HEK293 (cell line): ENCODE results near the gene RAB1A.

Source experiments
- FEZF1 ChIP-seq: fragments of 450-650 bp; formaldehyde crosslinking; IDR thresholded peaks from 2 replicates; pipeline ENCODE4 v1.5.1; 2016; ENCODE audit warnings: missing biosample characterization, missing genetic modification characterization
- GLI4 ChIP-seq: fragments of 450-650 bp; formaldehyde crosslinking; IDR thresholded peaks from 2 replicates; pipeline ENCODE4 v1.5.1; 2016; ENCODE audit warnings: missing biosample characterization, missing genetic modification characterization
- GLIS2 ChIP-seq: fragments of 450-650 bp; formaldehyde crosslinking; IDR thresholded peaks from 2 replicates; pipeline ENCODE4 v1.5.1; 2016; ENCODE audit warnings: missing biosample characterization, missing genetic modification characterization
- KLF10 ChIP-seq: fragments of 450-650 bp; IDR thresholded peaks from 2 replicates; pipeline ENCODE4 v1.5.1; 2018; ENCODE audit warnings: missing biosample characterization, mild to moderate bottlenecking, missing genetic modification characterization
- OSR2 ChIP-seq: fragments of 450-650 bp; formaldehyde crosslinking; IDR thresholded peaks from 2 replicates; pipeline ENCODE4 v1.5.1; 2016; ENCODE audit warnings: missing biosample characterization, missing genetic modification characterization
- OVOL3 ChIP-seq: fragments of 450-650 bp; formaldehyde crosslinking; IDR thresholded peaks from 2 replicates; pipeline ENCODE4 v1.5.1; 2016; ENCODE audit warnings: missing biosample characterization, missing genetic modification characterization
- SCRT1 ChIP-seq: fragments of 450-650 bp; formaldehyde crosslinking; IDR thresholded peaks from 2 replicates; pipeline ENCODE4 v1.5.1; 2016; ENCODE audit warnings: missing biosample characterization, missing genetic modification characterization, borderline replicate concordance
- SCRT2 ChIP-seq: fragments of 450-650 bp; formaldehyde crosslinking; IDR thresholded peaks from 2 replicates; pipeline ENCODE4 v1.5.1; 2016; ENCODE audit warnings: missing biosample characterization, missing genetic modification characterization
- SP7 ChIP-seq: fragments of 450-650 bp; formaldehyde crosslinking; IDR thresholded peaks from 2 replicates; pipeline ENCODE4 v1.5.1; 2016; ENCODE audit warnings: missing biosample characterization, missing genetic modification characterization
- ZFP41 ChIP-seq: fragments of 450-650 bp; formaldehyde crosslinking; IDR thresholded peaks from 2 replicates; pipeline ENCODE4 v1.5.1; 2016; ENCODE audit warnings: missing biosample characterization, missing genetic modification characterization, borderline replicate concordance
- ZNF121 ChIP-seq: fragments of 450-650 bp; formaldehyde crosslinking; IDR thresholded peaks from 2 replicates; pipeline ENCODE4 v1.5.1; 2016; ENCODE audit warnings: missing biosample characterization, missing genetic modification characterization
- ZNF132 ChIP-seq: fragments of 450-650 bp; formaldehyde crosslinking; IDR thresholded peaks from 2 replicates; pipeline ENCODE4 v1.5.1; 2017; ENCODE audit warnings: missing biosample characterization, missing genetic modification characterization, borderline replicate concordance
- ZNF19 ChIP-seq: fragments of 450-650 bp; formaldehyde crosslinking; IDR thresholded peaks from 2 replicates; pipeline ENCODE4; 2016; ENCODE audit warnings: missing biosample characterization, missing genetic modification characterization, low read depth
- ZNF423 ChIP-seq: fragments of 450-650 bp; formaldehyde crosslinking; IDR thresholded peaks from 2 replicates; pipeline ENCODE4 v1.5.1; 2016; ENCODE audit warnings: missing biosample characterization, missing genetic modification characterization
- ZNF501 ChIP-seq: fragments of 450-650 bp; formaldehyde crosslinking; IDR thresholded peaks from 2 replicates; pipeline ENCODE4 v1.5.1; 2016; ENCODE audit warnings: missing biosample characterization, missing genetic modification characterization
- ZNF510 ChIP-seq: fragments of 450-650 bp; formaldehyde crosslinking; IDR thresholded peaks from 2 replicates; pipeline ENCODE4 v1.5.1; 2018; ENCODE audit warnings: mild to moderate bottlenecking, missing genetic modification characterization, missing biosample characterization; ENCODE audit not compliant: insufficient replicate concordance
- ZNF645 ChIP-seq: fragments of 450-650 bp; formaldehyde crosslinking; IDR thresholded peaks from 2 replicates; pipeline ENCODE4; 2016; ENCODE audit warnings: missing biosample characterization, missing genetic modification characterization
- ZNF777 ChIP-seq: fragments of 450-650 bp; formaldehyde crosslinking; IDR thresholded peaks from 2 replicates; pipeline ENCODE4 v1.5.1; 2017; ENCODE audit warnings: missing biosample characterization, missing genetic modification characterization, borderline replicate concordance
- TF ChIP-seq, protein P1 (sequence below): fragments of 450-650 bp; formaldehyde crosslinking; IDR thresholded peaks from 2 replicates; pipeline ENCODE4 v1.5.1; 2016; ENCODE audit warnings: missing biosample characterization, missing genetic modification characterization, borderline replicate concordance
- TF ChIP-seq, protein P2 (sequence below): fragments of 450-650 bp; formaldehyde crosslinking; IDR thresholded peaks from 2 replicates; pipeline ENCODE4 v1.5.1; 2016; ENCODE audit warnings: missing biosample characterization, missing genetic modification characterization
- TF ChIP-seq, protein P3 (sequence below): fragments of 450-650 bp; formaldehyde crosslinking; optimal IDR thresholded peaks from 2 replicates; pipeline ENCODE3; 2016; ENCODE audit warnings: missing biosample characterization, mild to moderate bottlenecking, missing genetic modification characterization
- TF ChIP-seq, protein P4 (sequence below): fragments of 450-650 bp; formaldehyde crosslinking; IDR thresholded peaks from 2 replicates; pipeline ENCODE4 v1.5.1; 2016; ENCODE audit warnings: missing biosample characterization, missing genetic modification characterization
- TF ChIP-seq, protein P5 (sequence below): fragments of 450-650 bp; formaldehyde crosslinking; IDR thresholded peaks from 2 replicates; pipeline ENCODE4 v1.5.1; 2016; ENCODE audit warnings: missing biosample characterization, missing genetic modification characterization

RAB1A gene

DNA sequence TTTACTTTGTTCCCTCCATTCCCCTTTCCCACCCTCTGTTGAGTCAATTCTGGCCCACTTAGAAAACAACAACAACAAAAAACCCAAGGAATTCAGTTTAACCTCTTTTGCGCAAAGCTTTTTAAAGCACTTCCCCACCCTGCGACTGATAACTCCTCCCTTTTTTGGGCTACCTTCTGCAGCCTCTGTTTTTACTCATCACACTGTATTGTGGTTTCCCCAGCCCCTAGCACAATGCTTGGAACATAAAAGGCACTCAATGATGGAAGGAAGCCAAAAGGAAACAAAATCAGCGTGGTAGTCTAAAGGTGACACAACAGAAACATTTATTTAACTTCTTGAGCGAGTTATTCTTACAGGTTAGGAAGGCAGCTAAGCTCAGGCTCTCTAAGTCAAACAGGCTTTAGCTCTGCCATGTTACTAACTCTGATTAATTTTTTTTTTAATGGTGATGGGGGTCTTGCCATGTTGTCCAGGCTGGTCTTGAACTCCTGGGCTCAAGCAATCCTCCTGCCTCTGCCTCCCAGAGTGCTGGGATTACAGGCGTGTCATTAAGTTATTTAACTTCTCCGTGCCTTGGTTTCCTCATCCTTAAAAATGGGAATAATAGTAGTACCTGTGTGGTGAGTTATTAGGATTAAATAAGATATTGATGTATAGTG is 72.4 kb downstream of the RAB1A start (continued):
- TF ChIP-seq, protein P1, sequence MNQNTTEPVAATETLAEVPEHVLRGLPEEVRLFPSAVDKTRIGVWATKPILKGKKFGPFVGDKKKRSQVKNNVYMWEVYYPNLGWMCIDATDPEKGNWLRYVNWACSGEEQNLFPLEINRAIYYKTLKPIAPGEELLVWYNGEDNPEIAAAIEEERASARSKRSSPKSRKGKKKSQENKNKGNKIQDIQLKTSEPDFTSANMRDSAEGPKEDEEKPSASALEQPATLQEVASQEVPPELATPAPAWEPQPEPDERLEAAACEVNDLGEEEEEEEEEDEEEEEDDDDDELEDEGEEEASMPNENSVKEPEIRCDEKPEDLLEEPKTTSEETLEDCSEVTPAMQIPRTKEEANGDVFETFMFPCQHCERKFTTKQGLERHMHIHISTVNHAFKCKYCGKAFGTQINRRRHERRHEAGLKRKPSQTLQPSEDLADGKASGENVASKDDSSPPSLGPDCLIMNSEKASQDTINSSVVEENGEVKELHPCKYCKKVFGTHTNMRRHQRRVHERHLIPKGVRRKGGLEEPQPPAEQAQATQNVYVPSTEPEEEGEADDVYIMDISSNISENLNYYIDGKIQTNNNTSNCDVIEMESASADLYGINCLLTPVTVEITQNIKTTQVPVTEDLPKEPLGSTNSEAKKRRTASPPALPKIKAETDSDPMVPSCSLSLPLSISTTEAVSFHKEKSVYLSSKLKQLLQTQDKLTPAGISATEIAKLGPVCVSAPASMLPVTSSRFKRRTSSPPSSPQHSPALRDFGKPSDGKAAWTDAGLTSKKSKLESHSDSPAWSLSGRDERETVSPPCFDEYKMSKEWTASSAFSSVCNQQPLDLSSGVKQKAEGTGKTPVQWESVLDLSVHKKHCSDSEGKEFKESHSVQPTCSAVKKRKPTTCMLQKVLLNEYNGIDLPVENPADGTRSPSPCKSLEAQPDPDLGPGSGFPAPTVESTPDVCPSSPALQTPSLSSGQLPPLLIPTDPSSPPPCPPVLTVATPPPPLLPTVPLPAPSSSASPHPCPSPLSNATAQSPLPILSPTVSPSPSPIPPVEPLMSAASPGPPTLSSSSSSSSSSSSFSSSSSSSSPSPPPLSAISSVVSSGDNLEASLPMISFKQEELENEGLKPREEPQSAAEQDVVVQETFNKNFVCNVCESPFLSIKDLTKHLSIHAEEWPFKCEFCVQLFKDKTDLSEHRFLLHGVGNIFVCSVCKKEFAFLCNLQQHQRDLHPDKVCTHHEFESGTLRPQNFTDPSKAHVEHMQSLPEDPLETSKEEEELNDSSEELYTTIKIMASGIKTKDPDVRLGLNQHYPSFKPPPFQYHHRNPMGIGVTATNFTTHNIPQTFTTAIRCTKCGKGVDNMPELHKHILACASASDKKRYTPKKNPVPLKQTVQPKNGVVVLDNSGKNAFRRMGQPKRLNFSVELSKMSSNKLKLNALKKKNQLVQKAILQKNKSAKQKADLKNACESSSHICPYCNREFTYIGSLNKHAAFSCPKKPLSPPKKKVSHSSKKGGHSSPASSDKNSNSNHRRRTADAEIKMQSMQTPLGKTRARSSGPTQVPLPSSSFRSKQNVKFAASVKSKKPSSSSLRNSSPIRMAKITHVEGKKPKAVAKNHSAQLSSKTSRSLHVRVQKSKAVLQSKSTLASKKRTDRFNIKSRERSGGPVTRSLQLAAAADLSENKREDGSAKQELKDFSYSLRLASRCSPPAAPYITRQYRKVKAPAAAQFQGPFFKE = no peak
- no peak for TF ChIP-seq ZNF777
- TF ChIP-seq FEZF1 (tag by site-specific recombination) = peak; percentile 79
- TF ChIP-seq, protein P2, sequence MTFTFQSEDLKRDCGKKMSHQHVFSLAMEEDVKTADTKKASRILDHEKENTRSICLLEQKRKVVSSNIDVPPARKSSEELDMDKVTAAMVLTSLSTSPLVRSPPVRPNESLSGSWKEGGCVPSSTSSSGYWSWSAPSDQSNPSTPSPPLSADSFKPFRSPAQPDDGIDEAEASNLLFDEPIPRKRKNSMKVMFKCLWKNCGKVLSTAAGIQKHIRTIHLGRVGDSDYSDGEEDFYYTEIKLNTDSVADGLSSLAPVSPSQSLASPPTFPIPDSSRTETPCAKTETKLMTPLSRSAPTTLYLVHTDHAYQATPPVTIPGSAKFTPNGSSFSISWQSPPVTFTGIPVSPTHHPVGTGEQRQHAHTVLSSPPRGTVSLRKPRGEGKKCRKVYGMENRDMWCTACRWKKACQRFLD (tag by site-specific recombination) = no peak
- no peak for TF ChIP-seq OVOL3
- no peak for TF ChIP-seq ZNF132
- TF ChIP-seq, protein P3, sequence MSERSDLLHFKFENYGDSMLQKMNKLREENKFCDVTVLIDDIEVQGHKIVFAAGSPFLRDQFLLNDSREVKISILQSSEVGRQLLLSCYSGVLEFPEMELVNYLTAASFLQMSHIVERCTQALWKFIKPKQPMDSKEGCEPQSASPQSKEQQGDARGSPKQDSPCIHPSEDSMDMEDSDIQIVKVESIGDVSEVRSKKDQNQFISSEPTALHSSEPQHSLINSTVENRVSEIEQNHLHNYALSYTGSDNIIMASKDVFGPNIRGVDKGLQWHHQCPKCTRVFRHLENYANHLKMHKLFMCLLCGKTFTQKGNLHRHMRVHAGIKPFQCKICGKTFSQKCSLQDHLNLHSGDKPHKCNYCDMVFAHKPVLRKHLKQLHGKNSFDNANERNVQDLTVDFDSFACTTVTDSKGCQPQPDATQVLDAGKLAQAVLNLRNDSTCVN (tag by site-specific recombination) = no peak
- 0 out of 2 replicates have a peak, but pooled peaks have one; percentile 11 for TF ChIP-seq SP7 (tag by site-specific recombination)
- no peak for TF ChIP-seq GLIS2 (tag by site-specific recombination)
- no peak for TF ChIP-seq ZFP41 (tag by site-specific recombination)
- no peak for TF ChIP-seq ZNF423 (tag by site-specific recombination)
- TF ChIP-seq ZNF19 (tag by site-specific recombination) = no peak
- peak; percentile 52; the same call in 1 of the 2 replicates for TF ChIP-seq SCRT2 (tag by site-specific recombination)
- no peak for TF ChIP-seq ZNF501
- no peak for TF ChIP-seq SCRT1
- TF ChIP-seq ZNF645 (tag by site-specific recombination) = no peak
- TF ChIP-seq, protein P4, sequence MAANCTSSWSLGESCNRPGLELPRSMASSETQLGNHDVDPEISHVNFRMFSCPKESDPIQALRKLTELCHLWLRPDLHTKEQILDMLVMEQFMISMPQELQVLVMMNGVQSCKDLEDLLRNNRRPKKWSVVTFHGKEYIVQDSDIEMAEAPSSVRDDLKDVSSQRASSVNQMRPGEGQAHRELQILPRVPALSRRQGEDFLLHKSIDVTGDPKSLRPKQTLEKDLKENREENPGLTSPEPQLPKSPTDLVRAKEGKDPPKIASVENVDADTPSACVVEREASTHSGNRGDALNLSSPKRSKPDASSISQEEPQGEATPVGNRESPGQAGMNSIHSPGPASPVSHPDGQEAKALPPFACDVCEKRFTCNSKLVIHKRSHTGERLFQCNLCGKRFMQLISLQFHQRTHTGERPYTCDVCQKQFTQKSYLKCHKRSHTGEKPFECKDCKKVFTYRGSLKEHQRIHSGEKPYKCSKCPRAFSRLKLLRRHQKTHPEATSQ (tag by site-specific recombination) = no peak
- 0 out of 2 replicates have a peak, but pooled peaks have one; percentile 45 for TF ChIP-seq ZNF121 (tag by site-specific recombination)
- peak; percentile 19; the same call in 1 of the 2 replicates for TF ChIP-seq OSR2 (tag by site-specific recombination)
- no peak for TF ChIP-seq KLF10
- no peak for TF ChIP-seq ZNF510
- no peak for TF ChIP-seq GLI4 (tag by site-specific recombination)
- TF ChIP-seq, protein P5, sequence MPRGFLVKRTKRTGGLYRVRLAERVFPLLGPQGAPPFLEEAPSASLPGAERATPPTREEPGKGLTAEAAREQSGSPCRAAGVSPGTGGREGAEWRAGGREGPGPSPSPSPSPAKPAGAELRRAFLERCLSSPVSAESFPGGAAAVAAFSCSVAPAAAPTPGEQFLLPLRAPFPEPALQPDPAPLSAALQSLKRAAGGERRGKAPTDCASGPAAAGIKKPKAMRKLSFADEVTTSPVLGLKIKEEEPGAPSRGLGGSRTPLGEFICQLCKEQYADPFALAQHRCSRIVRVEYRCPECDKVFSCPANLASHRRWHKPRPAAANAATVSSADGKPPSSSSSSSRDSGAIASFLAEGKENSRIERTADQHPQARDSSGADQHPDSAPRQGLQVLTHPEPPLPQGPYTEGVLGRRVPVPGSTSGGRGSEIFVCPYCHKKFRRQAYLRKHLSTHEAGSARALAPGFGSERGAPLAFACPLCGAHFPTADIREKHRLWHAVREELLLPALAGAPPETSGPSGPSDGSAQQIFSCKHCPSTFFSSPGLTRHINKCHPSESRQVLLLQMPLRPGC = no peak
